IPS-15b (cell line): ENCODE results near the gene TNS4.

Source experiments
- H3K27me3 ChIP-seq: one replicate; pipeline ENCODE4 v1.6.1; 2013; ENCODE audit warnings: low read length; ENCODE audit not compliant: control insufficient read depth, insufficient read depth
- H3K36me3 ChIP-seq: one replicate; pipeline ENCODE4 v1.6.1; 2013; ENCODE audit warnings: low read length; ENCODE audit not compliant: control insufficient read depth, insufficient read depth
- H3K4me1 ChIP-seq: one replicate; pipeline ENCODE4 v1.6.1; 2013; ENCODE audit warnings: mild to moderate bottlenecking, low read length; ENCODE audit not compliant: control insufficient read depth, insufficient read depth
- H3K4me3 ChIP-seq: one replicate; pipeline ENCODE4 v1.5.1; 2013; ENCODE audit warnings: low read depth, low read length
- H3K9ac ChIP-seq: one replicate; pipeline ENCODE4 v1.6.1; 2013; ENCODE audit warnings: low read depth, mild to moderate bottlenecking, low read length
- H3K9me3 ChIP-seq: one replicate; pipeline ENCODE4 v1.6.1; 2013; ENCODE audit warnings: mild to moderate bottlenecking, low read length; ENCODE audit not compliant: control insufficient read depth, insufficient read depth

The TNS4 gene

DNA sequence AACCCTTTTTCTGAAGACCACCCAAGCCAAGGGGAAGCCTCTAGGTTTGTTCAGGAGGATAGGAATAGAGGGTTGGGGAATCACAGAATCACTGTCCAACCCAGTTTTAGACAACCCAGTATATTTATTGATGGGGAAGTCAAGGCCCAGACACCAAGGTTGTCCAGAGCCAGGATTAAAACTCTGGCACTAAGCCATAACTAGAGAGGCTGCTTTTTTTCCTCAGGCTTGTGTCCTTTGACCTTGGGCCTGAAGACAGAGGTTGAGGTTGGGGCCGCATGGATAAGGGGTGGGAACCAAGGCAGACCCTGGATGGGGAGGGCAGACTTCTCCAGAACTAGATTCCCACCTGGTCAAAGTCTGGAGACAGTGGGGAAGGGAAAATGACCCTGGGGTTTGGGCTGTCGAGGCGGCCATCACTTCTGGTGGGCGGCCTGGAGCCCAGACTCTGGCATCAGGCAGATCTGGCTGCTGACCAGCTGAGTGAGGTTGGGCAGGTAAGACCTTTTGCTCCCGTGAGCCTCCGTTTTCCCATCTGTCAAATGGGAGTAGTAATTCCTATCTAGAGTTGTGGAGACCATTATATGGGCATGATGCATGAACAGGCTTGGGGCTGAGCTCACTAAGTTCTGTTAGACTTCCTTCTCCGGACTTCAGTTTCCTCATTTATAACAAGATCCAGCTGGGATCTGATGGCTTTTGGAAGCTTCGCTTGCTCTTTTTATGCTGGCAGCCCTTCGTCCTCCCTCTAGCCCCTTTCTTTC is 40.3 kb downstream of the TNS4 start:
- peaks cover 12% of the 10 kb centered on the region for H3K4me1 ChIP-seq
- H3K9ac ChIP-seq: no peak overlapping the region
- peaks cover 3% of the 10 kb centered on the region for H3K36me3 ChIP-seq
- no peaks in the 10 kb centered on the region for H3K9me3 ChIP-seq
- no peak overlapping the region for H3K4me3 ChIP-seq
- no peaks in the 10 kb centered on the region for H3K27me3 ChIP-seq

DNA sequence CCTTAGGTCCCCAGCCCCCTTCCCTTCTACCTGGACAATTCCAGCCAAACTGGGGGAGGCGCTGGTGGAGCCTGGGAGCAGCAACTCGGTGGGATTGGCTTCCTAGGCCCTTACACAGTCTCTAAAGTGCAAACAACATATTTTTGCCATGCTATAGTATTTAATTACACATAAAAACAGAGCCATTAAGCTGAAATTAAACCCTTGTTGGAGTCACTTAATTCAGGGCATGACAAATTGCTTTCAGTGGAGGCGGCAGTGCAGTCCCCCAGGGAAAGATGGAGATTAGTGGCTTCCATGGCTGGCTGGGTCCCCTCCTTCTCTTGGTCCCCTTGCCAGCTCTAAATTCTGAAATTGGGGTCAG is 40.8 kb downstream of the TNS4 start:
- H3K27me3 ChIP-seq: no peaks in the 10 kb centered on the region
- H3K9me3 ChIP-seq: no peaks in the 10 kb centered on the region
- H3K4me3 ChIP-seq: no peak overlapping the region
- H3K9ac ChIP-seq: no peak overlapping the region
- H3K4me1 ChIP-seq: peaks cover 12% of the 10 kb centered on the region
- peaks cover 3% of the 10 kb centered on the region for H3K36me3 ChIP-seq

DNA sequence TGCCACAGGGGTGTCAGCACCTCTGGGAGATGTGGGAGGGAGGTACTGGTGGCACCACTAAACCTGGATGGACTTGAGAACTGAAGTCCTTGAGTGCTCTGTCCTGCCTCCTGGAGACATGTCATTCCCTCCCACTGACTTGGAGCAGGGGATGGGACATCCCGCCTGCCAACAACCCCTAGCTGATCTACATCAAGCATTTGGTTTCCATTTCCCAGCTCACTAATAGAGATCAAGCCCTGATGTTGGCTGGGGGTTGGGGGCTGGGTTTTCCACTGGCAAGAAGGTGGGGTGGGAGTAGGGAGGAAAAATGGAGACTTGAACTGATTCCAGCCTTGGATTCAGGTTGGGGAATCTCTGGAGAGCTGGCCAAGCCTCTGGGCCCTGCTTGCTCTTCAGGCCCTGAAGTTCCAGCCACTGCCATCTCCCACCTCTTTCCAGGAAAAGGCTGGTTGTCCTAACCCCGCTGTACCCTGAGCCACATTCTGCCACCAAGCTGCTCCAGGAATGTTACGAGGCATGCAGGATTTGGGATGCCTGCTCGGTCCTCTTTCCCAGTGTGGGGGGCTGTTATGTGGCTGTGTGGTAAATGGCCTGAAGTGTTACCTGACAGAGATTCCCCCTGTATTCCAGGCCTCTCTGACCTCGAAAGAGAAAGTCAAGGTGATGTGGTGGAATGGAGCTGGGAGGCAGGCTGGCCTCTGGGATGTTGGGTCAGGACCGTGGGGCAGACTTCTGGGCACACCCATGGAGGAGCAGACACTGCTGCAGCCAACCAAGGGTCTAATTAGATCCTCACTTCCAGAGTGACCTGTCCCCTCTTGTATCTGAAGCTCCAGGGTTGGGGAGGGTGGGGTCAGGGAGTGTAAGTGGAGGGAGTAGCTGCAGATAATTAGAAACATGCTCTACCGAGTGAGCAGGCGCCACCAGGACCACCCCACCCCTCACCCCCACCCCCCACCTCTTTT is 41.5 kb downstream of the TNS4 start:
- no peaks in the 10 kb centered on the region for H3K9me3 ChIP-seq
- no peaks in the 10 kb centered on the region for H3K27me3 ChIP-seq
- H3K4me3 ChIP-seq: no peak overlapping the region
- H3K36me3 ChIP-seq: peaks cover 3% of the 10 kb centered on the region
- H3K4me1 ChIP-seq: peaks cover 12% of the 10 kb centered on the region
- H3K9ac ChIP-seq: no peak overlapping the region

DNA sequence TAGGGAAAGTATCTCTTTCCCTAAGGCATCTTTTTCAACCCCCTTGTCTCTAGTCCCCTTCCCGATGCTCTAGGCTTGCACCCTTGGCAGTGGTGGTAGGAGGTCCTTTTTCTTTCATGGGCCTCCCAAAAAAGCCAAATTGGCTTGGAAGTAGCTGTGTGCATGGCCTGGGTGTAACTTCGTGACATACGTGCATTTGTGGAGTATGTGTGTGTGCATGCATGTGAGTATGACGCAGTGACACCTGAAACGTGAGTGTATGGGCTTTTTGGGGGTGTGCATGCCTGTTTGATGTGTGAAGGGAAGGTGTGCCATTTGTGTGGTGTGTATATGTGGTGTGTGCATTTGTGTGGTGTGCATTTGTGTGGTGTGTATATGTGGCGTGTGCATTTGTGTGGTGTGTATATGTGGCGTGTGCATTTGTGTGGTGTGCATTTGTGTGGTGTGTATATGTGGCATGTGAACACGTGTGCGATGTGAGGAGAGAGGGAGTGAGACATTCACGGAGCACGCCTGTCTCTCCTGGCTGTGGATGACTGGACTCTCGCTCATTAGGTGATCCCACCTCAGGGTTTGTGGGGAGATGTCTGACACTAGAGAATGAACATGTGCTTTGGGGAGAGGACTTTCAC is 42.5 kb downstream of the TNS4 start:
- Histone ChIP-seq H3K36me3 (peaks cover 9% of the 10 kb centered on the region), H3K4me3 (no peak overlapping the region), H3K9ac (no peak overlapping the region)

GRCh38 chr17:40457964-40458791 is 43.2 kb downstream of the TNS4 start:
- Histone ChIP-seq H3K9ac (no peak overlapping the region), H3K27me3 (no peaks in the 10 kb centered on the region), H3K4me1 (peaks cover 9% of the 10 kb centered on the region), H3K36me3 (peaks cover 16% of the 10 kb centered on the region), H3K9me3 (no peaks in the 10 kb centered on the region), H3K4me3 (no peak overlapping the region)

More for the DNA sequence above, 42.5 kb downstream of the TNS4 start:
- Histone ChIP-seq H3K4me1 (peaks cover 10% of the 10 kb centered on the region), H3K9me3 (no peaks in the 10 kb centered on the region), H3K27me3 (no peaks in the 10 kb centered on the region)

GRCh38 chr17:40457369-40457768 is 44.1 kb downstream of the TNS4 start:
- H3K4me3 ChIP-seq: no peak overlapping the region
- H3K9ac ChIP-seq: no peak overlapping the region
- H3K27me3 ChIP-seq: no peaks in the 10 kb centered on the region
- H3K4me1 ChIP-seq: peaks cover 4% of the 10 kb centered on the region
- no peaks in the 10 kb centered on the region for H3K9me3 ChIP-seq
- peaks cover 19% of the 10 kb centered on the region for H3K36me3 ChIP-seq

DNA sequence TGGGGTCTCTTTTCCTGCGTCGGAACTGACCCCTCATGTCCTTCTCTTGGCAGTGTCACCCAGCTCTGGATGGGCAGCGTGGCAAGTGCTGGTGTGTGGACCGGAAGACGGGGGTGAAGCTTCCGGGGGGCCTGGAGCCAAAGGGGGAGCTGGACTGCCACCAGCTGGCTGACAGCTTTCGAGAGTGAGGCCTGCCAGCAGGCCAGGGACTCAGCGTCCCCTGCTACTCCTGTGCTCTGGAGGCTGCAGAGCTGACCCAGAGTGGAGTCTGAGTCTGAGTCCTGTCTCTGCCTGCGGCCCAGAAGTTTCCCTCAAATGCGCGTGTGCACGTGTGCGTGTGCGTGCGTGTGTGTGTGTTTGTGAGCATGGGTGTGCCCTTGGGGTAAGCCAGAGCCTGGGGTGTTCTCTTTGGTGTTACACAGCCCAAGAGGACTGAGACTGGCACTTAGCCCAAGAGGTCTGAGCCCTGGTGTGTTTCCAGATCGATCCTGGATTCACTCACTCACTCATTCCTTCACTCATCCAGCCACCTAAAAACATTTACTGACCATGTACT is 44.9 kb downstream of the TNS4 start:
- Histone ChIP-seq H3K9me3 (no peaks in the 10 kb centered on the region), H3K36me3 (peaks cover 19% of the 10 kb centered on the region), H3K4me1 (peaks cover 4% of the 10 kb centered on the region), H3K4me3 (no peak overlapping the region), H3K27me3 (no peaks in the 10 kb centered on the region), H3K9ac (no peak overlapping the region)

DNA sequence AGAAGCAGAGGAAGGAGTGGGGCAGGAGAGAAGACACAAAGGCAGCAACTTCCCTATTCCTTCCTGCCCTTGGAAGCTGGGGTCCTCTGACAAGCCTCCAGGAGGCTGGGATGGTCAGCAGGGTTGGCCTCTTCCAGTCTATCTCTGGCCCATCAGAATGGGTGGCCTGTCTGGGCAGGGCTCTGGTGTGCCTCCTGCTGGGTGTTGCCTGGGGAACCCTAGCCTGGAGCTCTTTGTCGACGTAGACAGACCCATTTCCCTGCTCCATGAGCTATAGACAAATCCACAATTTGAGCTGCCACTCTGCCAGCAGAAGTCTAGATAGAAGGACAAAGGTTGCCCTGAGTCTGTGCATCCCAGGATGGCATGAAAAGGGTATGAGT is 46.8 kb downstream of the TNS4 start:
- peaks cover 19% of the 10 kb centered on the region for H3K36me3 ChIP-seq
- H3K4me3 ChIP-seq: no peak overlapping the region
- H3K27me3 ChIP-seq: no peaks in the 10 kb centered on the region
- H3K9me3 ChIP-seq: no peaks in the 10 kb centered on the region
- no peak overlapping the region for H3K9ac ChIP-seq
- H3K4me1 ChIP-seq: peaks cover 4% of the 10 kb centered on the region

GRCh38 chr17:40453881-40454612 is 47.4 kb downstream of the TNS4 start:
- Histone ChIP-seq H3K4me3 (no peak overlapping the region), H3K36me3 (peaks cover 19% of the 10 kb centered on the region), H3K9me3 (no peaks in the 10 kb centered on the region), H3K27me3 (no peaks in the 10 kb centered on the region), H3K4me1 (peaks cover 4% of the 10 kb centered on the region), H3K9ac (no peak overlapping the region)

- Histone ChIP-seq H3K4me1 (peaks cover 2% of the 10 kb centered on the region), H3K36me3 (peaks cover 19% of the 10 kb centered on the region), H3K9ac (no peak overlapping the region), H3K4me3 (no peak overlapping the region), H3K27me3 (no peaks in the 10 kb centered on the region), H3K9me3 (no peaks in the 10 kb centered on the region)
Observed at GRCh38 chr17:40452921-40453378, 48.5 kb downstream of the TNS4 start.
